DOHH2 (cell line): ENCODE measurements around the gene GAK.

ENCODE experiments used
- H3F3A ChIP-seq: fragments of 200-600 bp; sonication (generic), shearing (Covaris generic); 2 replicates; pipeline ENCODE4 v1.6.0; 2016; ENCODE audit warnings: antibody characterized with exemption, mild to moderate bottlenecking; ENCODE audit not compliant: control insufficient read depth, insufficient read depth
- H3K27ac ChIP-seq: fragments of 200-600 bp; sonication (generic); 2 replicates; pipeline ENCODE4 v1.5.1; 2014; ENCODE audit warnings: low read depth, mild to moderate bottlenecking, low read length, moderate library complexity
- H3K27me3 ChIP-seq: fragments of 200-600 bp; sonication (generic); 2 replicates; pipeline ENCODE4 v1.6.1; 2014; ENCODE audit warnings: mild to moderate bottlenecking, low read length, mixed read lengths; ENCODE audit not compliant: control insufficient read depth
- H3K36me3 ChIP-seq: fragments of 200-600 bp; sonication (generic); 2 replicates; pipeline ENCODE4 v1.6.1; 2014; ENCODE audit warnings: mild to moderate bottlenecking, low read length, moderate library complexity, mixed read lengths; ENCODE audit not compliant: control insufficient read depth
- H3K4me1 ChIP-seq: fragments of 200-600 bp; sonication (generic); 2 replicates; pipeline ENCODE4 v1.6.1; 2014; ENCODE audit warnings: mild to moderate bottlenecking, low read length, mixed read lengths; ENCODE audit not compliant: control insufficient read depth
- H3K4me2 ChIP-seq: fragments of 200-600 bp; sonication (generic); 2 replicates; pipeline ENCODE4 v1.6.0; 2014; ENCODE audit warnings: mild to moderate bottlenecking, low read length, moderate library complexity
- H3K4me3 ChIP-seq: fragments of 200-600 bp; sonication (generic); 2 replicates; pipeline ENCODE4 v1.5.1; 2014; ENCODE audit warnings: mild to moderate bottlenecking, low read length, mixed read lengths
- H3K79me2 ChIP-seq: fragments of 200-600 bp; sonication (generic); 2 replicates; pipeline ENCODE4 v1.6.1; 2014; ENCODE audit warnings: mild to moderate bottlenecking, low read length, mixed read lengths; ENCODE audit not compliant: control insufficient read depth
- H3K9me2 ChIP-seq: fragments of 200-600 bp; sonication (generic); replicated peaks from 2 replicates; pipeline ENCODE4 v1.6.1; 2014; ENCODE audit warnings: mild to moderate bottlenecking, low read length, mixed read lengths; ENCODE audit not compliant: control insufficient read depth
- H3K9me3 ChIP-seq: fragments of 200-600 bp; sonication (generic); 2 replicates; pipeline ENCODE4 v1.6.1; 2014; ENCODE audit warnings: antibody characterized with exemption, low read length, mixed read lengths; ENCODE audit not compliant: control insufficient read depth, insufficient read depth
- H4K20me1 ChIP-seq: fragments of 200-600 bp; sonication (generic); 2 replicates; pipeline ENCODE4 v1.6.0; 2014; ENCODE audit warnings: low read depth, mild to moderate bottlenecking, antibody characterized with exemption, low read length, moderate library complexity; ENCODE audit not compliant: control insufficient read depth, insufficient read depth
- CTCF ChIP-seq: fragments of 200-600 bp; sonication (generic); IDR thresholded peaks from one replicate; pipeline ENCODE4 v1.5.1; 2014; ENCODE audit warnings: antibody characterized with exemption, mild to moderate bottlenecking, low read depth, low read length; ENCODE audit not compliant: poor library complexity, severe bottlenecking
- EZH2phosphoT487 ChIP-seq: fragments of 200-600 bp; sonication (generic); IDR thresholded peaks from 2 replicates; pipeline ENCODE4 v1.6.1; 2017; ENCODE audit warnings: borderline replicate concordance, mild to moderate bottlenecking, antibody characterized with exemption, low read length, moderate library complexity, mixed read lengths

The GAK gene

GRCh38 chr4:830601-831482, 101.3 kb downstream of the GAK start:
- Histone ChIP-seq H4K20me1 (no peaks in the 10 kb centered on the region), H3K27ac (no peak overlapping the region), H3K9me2 (no peaks in the 10 kb centered on the region), H3F3A (no peaks in the 10 kb centered on the region), H3K4me1 (peaks cover 12% of the 10 kb centered on the region), H3K4me3 (no peak overlapping the region), H3K9me3 (peaks cover 8% of the 10 kb centered on the region), H3K36me3 (no peaks in the 10 kb centered on the region), H3K4me2 (no peak overlapping the region), H3K79me2 (no peaks in the 10 kb centered on the region), H3K27me3 (peaks cover 9% of the 10 kb centered on the region)
- no peak for TF ChIP-seq CTCF
- TF ChIP-seq EZH2phosphoT487 = no peak

DNA sequence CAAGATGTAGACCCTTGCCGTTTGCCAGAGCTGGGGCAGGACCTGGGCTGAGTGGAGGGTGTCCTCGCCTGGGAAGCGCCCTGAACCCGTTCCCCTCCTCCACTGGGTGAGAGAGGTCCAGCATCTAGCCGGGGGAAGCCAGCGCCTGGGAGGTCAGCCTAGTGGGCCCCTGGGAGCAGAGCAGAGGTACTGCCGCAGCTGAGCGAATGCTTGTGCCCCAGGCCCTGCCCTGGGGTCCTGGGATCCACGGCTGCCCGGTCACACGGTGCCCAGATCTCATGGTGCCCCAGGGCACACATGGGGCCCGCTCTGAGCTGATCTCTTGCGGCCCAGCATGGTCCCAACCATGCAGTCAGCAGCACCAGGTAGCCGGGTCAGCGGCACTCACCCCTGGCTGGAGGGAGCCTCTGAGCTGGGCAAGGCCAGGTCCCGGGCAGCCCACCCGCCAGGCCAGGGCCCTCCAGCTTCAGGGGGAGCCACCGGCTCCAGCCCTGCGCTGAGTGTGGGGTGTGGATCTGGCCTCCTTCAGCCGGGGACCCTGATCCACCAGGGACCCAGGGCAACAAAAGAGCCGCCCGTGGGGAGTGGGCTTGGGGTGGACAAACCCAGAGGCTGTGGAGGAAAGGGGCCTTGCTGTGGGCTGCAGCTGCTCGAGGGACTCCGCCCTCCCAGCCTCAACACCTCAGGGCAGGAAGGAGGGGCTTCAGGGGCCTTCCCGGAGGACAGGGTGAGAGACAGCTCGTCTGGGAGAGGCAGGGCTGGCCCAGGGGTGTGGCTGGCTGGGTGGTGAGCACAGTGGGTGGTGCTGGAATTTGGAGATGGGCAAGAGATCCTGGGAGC, 102.1 kb downstream of the GAK start:
- peaks cover 8% of the 10 kb centered on the region for H3K9me3 ChIP-seq
- H3K27me3 ChIP-seq = peaks cover 9% of the 10 kb centered on the region
- no peak overlapping the region for H3K4me3 ChIP-seq
- no peak overlapping the region for H3K4me2 ChIP-seq
- no peaks in the 10 kb centered on the region for H4K20me1 ChIP-seq
- no peak overlapping the region for H3K27ac ChIP-seq
- H3K79me2 ChIP-seq = no peaks in the 10 kb centered on the region
- no peaks in the 10 kb centered on the region for H3K9me2 ChIP-seq
- no peaks in the 10 kb centered on the region for H3F3A ChIP-seq
- TF ChIP-seq CTCF (no peak), EZH2phosphoT487 (no peak)
- H3K36me3 ChIP-seq = no peaks in the 10 kb centered on the region
- peaks cover 12% of the 10 kb centered on the region for H3K4me1 ChIP-seq

DNA sequence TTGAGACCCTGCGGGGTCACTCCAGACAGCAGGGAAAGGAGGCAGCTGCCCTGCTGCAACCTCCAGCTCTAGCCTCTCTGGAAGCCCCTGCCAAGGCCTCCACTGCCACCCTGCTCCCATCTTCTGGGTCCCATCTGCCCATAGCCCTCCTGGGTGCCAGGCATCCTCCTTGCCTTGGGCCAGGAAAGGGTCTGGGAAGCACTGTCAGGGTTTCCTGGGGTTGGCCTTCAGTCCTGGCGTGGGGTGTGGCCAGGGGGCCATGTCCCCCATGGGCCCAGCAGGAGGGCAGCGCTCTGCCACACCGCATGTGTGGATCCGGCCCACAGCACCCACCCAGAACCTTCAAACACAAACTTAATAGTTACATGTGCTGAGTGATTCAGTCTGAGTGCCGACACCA, 102.8 kb downstream of the GAK start:
- Histone ChIP-seq H3K27me3 (peaks cover 9% of the 10 kb centered on the region), H3F3A (no peaks in the 10 kb centered on the region), H3K4me1 (peaks cover 12% of the 10 kb centered on the region), H3K79me2 (no peaks in the 10 kb centered on the region), H3K36me3 (no peaks in the 10 kb centered on the region), H3K27ac (no peak overlapping the region), H4K20me1 (no peaks in the 10 kb centered on the region), H3K4me2 (no peak overlapping the region), H3K9me3 (peaks cover 8% of the 10 kb centered on the region), H3K9me2 (no peaks in the 10 kb centered on the region), H3K4me3 (no peak overlapping the region)
- TF ChIP-seq EZH2phosphoT487 = no peak
- no peak for TF ChIP-seq CTCF
